Neural cell (in vitro differentiated cells): ENCODE measurements around the gene DENND2A. TPM values are rescaled to one million over a fixed set of nuclear protein-coding genes. Genes with fewer than 3 reads are reported as not detected.

Source experiments
- H2AFZ ChIP-seq: fragments of 200-600, 300-800 bp; sonication (generic), shearing (Covaris generic); 2 replicates; pipeline ENCODE4 v1.6.0; 2014; ENCODE audit warnings: low read depth, mild to moderate bottlenecking, antibody characterized with exemption, low read length, moderate library complexity
- H3F3A ChIP-seq: fragments of 200-600 bp; shearing (Covaris generic); 2 replicates; pipeline ENCODE4 v1.6.1; 2016; ENCODE audit warnings: mild to moderate bottlenecking, moderate library complexity, mixed read lengths, antibody characterized with exemption, low read length; ENCODE audit not compliant: insufficient read depth, poor library complexity, severe bottlenecking
- H3K27ac ChIP-seq: fragments of 200-600, 300-800 bp; sonication (generic), shearing (Covaris generic); 2 replicates; pipeline ENCODE4 v1.5.1; 2014; ENCODE audit warnings: mild to moderate bottlenecking, low read length, moderate library complexity
- H3K27me3 ChIP-seq: fragments of 300-800, 200-600 bp; sonication (generic), shearing (Covaris generic); 2 replicates; pipeline ENCODE4 v1.6.0; 2014; ENCODE audit warnings: mild to moderate bottlenecking, low read depth, low read length, moderate library complexity; ENCODE audit not compliant: insufficient read depth
- H3K36me3 ChIP-seq: fragments of 300-800, 200-600 bp; sonication (generic), shearing (Covaris generic); 2 replicates; pipeline ENCODE4 v1.5.1; 2014; ENCODE audit warnings: mild to moderate bottlenecking, antibody characterized with exemption, low read length, moderate library complexity; ENCODE audit not compliant: insufficient read depth
- H3K4me2 ChIP-seq: fragments of 300-800, 200-600 bp; sonication (generic), shearing (Covaris generic); 2 replicates; pipeline ENCODE4 v1.6.0; 2014; ENCODE audit warnings: mild to moderate bottlenecking, low read length
- H3K4me3 ChIP-seq: fragments of 300-800, 200-600 bp; sonication (generic), shearing (Covaris generic); 2 replicates; pipeline ENCODE4 v1.5.1; 2014; ENCODE audit warnings: mild to moderate bottlenecking, low read length, moderate library complexity
- H3K79me2 ChIP-seq: fragments of 200-600 bp; shearing (Covaris generic); replicated peaks from 2 replicates; pipeline ENCODE4 v1.6.0; 2014; ENCODE audit warnings: mild to moderate bottlenecking, low read length, moderate library complexity; ENCODE audit not compliant: insufficient read depth
- H3K9ac ChIP-seq: fragments of 300-800, 200-600 bp; sonication (generic), shearing (Covaris generic); 2 replicates; pipeline ENCODE4 v1.6.1; 2016; ENCODE audit warnings: mild to moderate bottlenecking, low read length, mixed read lengths
- H3K9me2 ChIP-seq: fragments of 200-600 bp; shearing (Covaris generic); 2 replicates; pipeline ENCODE4 v1.6.1; 2016; ENCODE audit warnings: mild to moderate bottlenecking, low read length, mixed read lengths; ENCODE audit not compliant: insufficient read depth
- H3K9me3 ChIP-seq: fragments of 200-600, 300-800 bp; sonication (generic), shearing (Covaris generic); 2 replicates; pipeline ENCODE4 v1.6.1; 2016; ENCODE audit warnings: mild to moderate bottlenecking, mixed run types, low read length, moderate library complexity, mixed read lengths
- H4K20me1 ChIP-seq: fragments of 200-600 bp; shearing (Covaris generic); 2 replicates; pipeline ENCODE4 v1.6.1; 2016; ENCODE audit warnings: mild to moderate bottlenecking, mixed run types; ENCODE audit not compliant: insufficient read depth
- EP300 ChIP-seq: fragments of 450-650 bp; conservative IDR thresholded peaks from 2 replicates; pipeline ENCODE4 v1.6.1; 2014; ENCODE audit warnings: antibody characterized with exemption, mild to moderate bottlenecking, moderate library complexity; ENCODE audit not compliant: poor library complexity, severe bottlenecking
- EZH2 ChIP-seq: fragments of 200-600, 300-800 bp; shearing (Covaris generic), sonication (generic); IDR thresholded peaks from 2 replicates; pipeline ENCODE4 v1.6.1; 2014; ENCODE audit warnings: antibody characterized with exemption, low read length, borderline replicate concordance, mild to moderate bottlenecking; ENCODE audit not compliant: insufficient read depth, poor library complexity, severe bottlenecking
- MXI1 ChIP-seq: fragments of 450-650 bp; conservative IDR thresholded peaks from 2 replicates; pipeline ENCODE4 v1.6.1; 2014; ENCODE audit warnings: antibody characterized with exemption, mild to moderate bottlenecking; ENCODE audit not compliant: poor library complexity, severe bottlenecking
- POLR2AphosphoS5 ChIP-seq: IDR thresholded peaks from 2 replicates; pipeline ENCODE4 v1.6.1; 2012
- RAD21 ChIP-seq: fragments of 450-650 bp; conservative IDR thresholded peaks from 2 replicates; pipeline ENCODE4 v1.6.1; 2014; ENCODE audit warnings: antibody characterized with exemption, mild to moderate bottlenecking, moderate library complexity
- REST ChIP-seq: IDR thresholded peaks from 2 replicates; pipeline ENCODE4 v1.6.1; 2012; ENCODE audit warnings: borderline replicate concordance
- SMC3 ChIP-seq: fragments of 450-650 bp; conservative IDR thresholded peaks from 2 replicates; pipeline ENCODE4 v1.6.1; 2014; ENCODE audit warnings: antibody characterized with exemption, mild to moderate bottlenecking, moderate library complexity; ENCODE audit not compliant: poor library complexity
- TAF1 ChIP-seq: IDR thresholded peaks from 2 replicates; pipeline ENCODE4 v1.6.1; 2012; ENCODE audit warnings: low read depth
- polyA plus RNA-seq: library from polyadenylated mRNA; depleted of rRNA; stranded (reverse); fragments of >200 nt; gene quantifications from 2 replicates; pipeline ENCODE4 v1.2.3, GENCODE V29; 2014
- TF ChIP-seq, protein P1 (sequence below): fragments of 450-650 bp; IDR thresholded peaks from 2 replicates; pipeline ENCODE4 v1.5.1; 2014; ENCODE audit warnings: antibody characterized with exemption, mild to moderate bottlenecking, moderate library complexity; ENCODE audit not compliant: poor library complexity, severe bottlenecking

DENND2A gene
- polyA plus RNA-seq, 1 donor from 2014 or later, result 21.7 TPM

DNA sequence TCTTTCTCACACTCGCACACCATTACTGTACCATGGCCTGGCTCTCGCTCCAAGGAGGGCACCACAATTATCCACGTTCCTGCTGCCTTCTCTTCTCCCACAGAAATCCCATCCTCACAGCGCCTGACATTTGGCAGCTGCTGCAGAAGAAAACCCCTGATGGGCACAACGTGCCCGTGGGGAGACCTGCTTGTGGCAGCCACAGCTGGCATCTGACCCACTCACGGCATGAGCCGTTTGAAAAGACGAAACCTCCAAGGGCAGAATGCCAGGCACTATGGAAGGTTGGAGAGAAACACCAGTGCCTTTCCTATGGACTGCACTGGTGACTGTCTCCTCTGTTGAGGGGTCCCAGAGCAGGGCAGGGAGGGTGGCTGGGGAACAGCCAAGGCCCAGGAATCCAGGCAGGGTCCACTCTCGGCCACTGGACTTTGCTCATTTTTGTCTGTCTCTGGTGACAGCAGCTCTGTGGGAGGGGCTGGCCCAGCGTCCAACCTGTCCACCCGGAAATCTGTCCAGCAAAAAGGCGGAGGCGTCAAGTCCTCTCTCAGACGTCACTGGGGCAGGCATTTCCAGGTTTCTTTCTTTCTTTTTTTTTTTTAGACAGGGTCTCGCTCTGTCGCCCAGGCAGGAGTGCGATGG lies 100.4 kb downstream of the DENND2A start:
- H3K27me3 ChIP-seq, result no peaks in the 10 kb centered on the region
- H2AFZ ChIP-seq, result no peak overlapping the region
- TF ChIP-seq RAD21 (no peak), TAF1 (no peak), EZH2 (no peak), SMC3 (no peak), MXI1 (no peak)
- H3K36me3 ChIP-seq, result no peaks in the 10 kb centered on the region
- no peaks in the 10 kb centered on the region for H4K20me1 ChIP-seq
- no peaks in the 10 kb centered on the region for H3K9me3 ChIP-seq
- H3K4me3 ChIP-seq, result no peak overlapping the region
- H3K79me2 ChIP-seq, result no peaks in the 10 kb centered on the region
- no peak overlapping the region for H3K27ac ChIP-seq
- H3F3A ChIP-seq, result no peaks in the 10 kb centered on the region
- no peaks in the 10 kb centered on the region for H3K9me2 ChIP-seq
- H3K4me2 ChIP-seq, result no peak overlapping the region
- H3K9ac ChIP-seq, result no peak overlapping the region

- no peaks in the 10 kb centered on the region for H4K20me1 ChIP-seq
- no peak overlapping the region for H3K9ac ChIP-seq
- H3K27me3 ChIP-seq, result no peaks in the 10 kb centered on the region
- no peaks in the 10 kb centered on the region for H3K79me2 ChIP-seq
- no peaks in the 10 kb centered on the region for H3K36me3 ChIP-seq
- no peak overlapping the region for H3K4me3 ChIP-seq
- no peak overlapping the region for H3K4me2 ChIP-seq
- TF ChIP-seq SMC3, result no peak
- TF ChIP-seq MXI1, result no peak
- no peak for TF ChIP-seq TAF1
- no peak for TF ChIP-seq EP300
- no peak for TF ChIP-seq RAD21
- TF ChIP-seq REST, result no peak
- TF ChIP-seq, protein P1, sequence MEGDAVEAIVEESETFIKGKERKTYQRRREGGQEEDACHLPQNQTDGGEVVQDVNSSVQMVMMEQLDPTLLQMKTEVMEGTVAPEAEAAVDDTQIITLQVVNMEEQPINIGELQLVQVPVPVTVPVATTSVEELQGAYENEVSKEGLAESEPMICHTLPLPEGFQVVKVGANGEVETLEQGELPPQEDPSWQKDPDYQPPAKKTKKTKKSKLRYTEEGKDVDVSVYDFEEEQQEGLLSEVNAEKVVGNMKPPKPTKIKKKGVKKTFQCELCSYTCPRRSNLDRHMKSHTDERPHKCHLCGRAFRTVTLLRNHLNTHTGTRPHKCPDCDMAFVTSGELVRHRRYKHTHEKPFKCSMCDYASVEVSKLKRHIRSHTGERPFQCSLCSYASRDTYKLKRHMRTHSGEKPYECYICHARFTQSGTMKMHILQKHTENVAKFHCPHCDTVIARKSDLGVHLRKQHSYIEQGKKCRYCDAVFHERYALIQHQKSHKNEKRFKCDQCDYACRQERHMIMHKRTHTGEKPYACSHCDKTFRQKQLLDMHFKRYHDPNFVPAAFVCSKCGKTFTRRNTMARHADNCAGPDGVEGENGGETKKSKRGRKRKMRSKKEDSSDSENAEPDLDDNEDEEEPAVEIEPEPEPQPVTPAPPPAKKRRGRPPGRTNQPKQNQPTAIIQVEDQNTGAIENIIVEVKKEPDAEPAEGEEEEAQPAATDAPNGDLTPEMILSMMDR, result no peak
- no peak for TF ChIP-seq POLR2AphosphoS5
- TF ChIP-seq EZH2, result no peak
- no peak overlapping the region for H3K27ac ChIP-seq
- H3K9me2 ChIP-seq, result no peaks in the 10 kb centered on the region
- H3K9me3 ChIP-seq, result no peaks in the 10 kb centered on the region
- no peak overlapping the region for H2AFZ ChIP-seq
- no peaks in the 10 kb centered on the region for H3F3A ChIP-seq
Observed at GRCh38 chr7:140539461-140539860, 101.2 kb downstream of the DENND2A start.
